ENCODE data around the gene NPTXR. TPM values are rescaled to one million over a fixed set of nuclear protein-coding genes. Genes with fewer than 3 reads are reported as not detected.
"Not testable (repeated sequence)": the region's sequence is repeated elsewhere in the genome, so short reads cannot be mapped to it uniquely, and the experiment has no call there.

The NPTXR gene
- total and polyA plus RNA-seq, 2 donors (not counting 1 experiment from before 2014, with no cell fraction given): 1.0 to 2.0 TPM

DNA sequence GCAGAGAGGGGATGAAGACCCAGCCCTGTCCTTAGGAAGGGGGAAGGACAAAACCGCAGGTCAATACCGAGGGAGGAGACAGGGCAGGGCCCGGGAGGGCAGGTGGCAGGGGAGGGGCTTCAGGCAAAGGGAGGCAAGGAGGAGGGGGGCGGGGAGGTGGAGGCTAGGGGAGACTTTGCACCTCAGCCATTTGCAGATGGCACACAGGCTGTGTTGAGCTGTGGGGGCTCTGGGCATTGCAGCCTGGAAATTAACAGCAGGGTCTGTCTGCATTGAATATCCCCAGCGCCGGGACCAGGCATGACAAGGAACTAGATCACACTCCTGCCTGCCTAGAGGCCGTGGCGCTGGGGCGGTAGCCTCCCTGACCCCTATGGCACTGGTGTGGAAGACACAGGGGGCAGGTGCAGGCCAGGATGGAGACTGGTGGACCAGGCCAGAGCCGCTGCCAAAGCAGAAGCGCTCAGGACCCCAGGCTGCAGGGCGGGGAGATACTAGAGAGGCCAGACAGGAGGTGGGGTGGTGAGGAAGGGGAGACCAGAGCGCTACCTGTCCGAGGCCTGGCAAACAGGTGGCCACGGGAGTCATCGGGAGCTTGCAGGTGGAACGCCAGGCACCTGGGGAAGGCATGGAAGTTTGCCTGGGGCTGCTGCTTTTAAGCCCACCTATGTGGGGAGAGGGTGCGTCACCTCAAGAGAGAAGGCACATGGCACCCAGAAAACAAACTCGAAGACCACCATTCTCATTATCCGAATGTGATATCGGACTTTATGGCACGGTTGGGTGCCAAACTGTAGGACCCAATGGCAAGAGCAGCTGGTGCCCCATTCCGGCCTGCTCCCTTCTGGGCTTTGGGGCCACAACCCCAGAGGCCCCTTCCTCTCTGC is 16.7 kb upstream of the NPTXR start:
- DNase-seq (ENCODE audit: low read depth in 2 of 2): no peak
- Histone ChIP-seq H3K4me1 (ENCODE audit: control insufficient read depth, extremely low read depth, insufficient read depth, low read length) (no peaks in the 10 kb centered on the region), H4K20me1 (ENCODE audit: control insufficient read depth, extremely low read depth, insufficient read depth, low read length) (no peaks in the 10 kb centered on the region), H3K79me2 (ENCODE audit: control insufficient read depth, insufficient read depth, low read length) (no peaks in the 10 kb centered on the region), H3K36me3 (ENCODE audit: control insufficient read depth, insufficient read depth, low read length) (peaks cover 5% of the 10 kb centered on the region), H3K9me3 (ENCODE audit: control insufficient read depth, insufficient read depth, low read depth, low read length) (no peaks in the 10 kb centered on the region), H3K4me3 (replicated peaks in 1 of 4; ENCODE audit: control extremely low read depth in 1 of 4, insufficient read depth in 1 of 4, low read depth in 3 of 4, low read length in 4 of 4) (no peak overlapping the region), H3K9ac (ENCODE audit: insufficient read depth, low read length) (no peak overlapping the region), H3K27ac (ENCODE audit: insufficient read depth, low read length) (no peak overlapping the region), H3K4me2 (ENCODE audit: extremely low read depth, insufficient read depth, low read length) (no peak overlapping the region), H3K27me3 (ENCODE audit: control insufficient read depth, insufficient read depth, low read length) (no peaks in the 10 kb centered on the region), H2AFZ (ENCODE audit: low read length) (no peak overlapping the region)
- TF ChIP-seq EZH2 (IDR thresholded peaks at IDR 0.05; ENCODE audit: low read length, missing control alignments) (no peak), CTCF (conservative IDR thresholded peaks at IDR 0.05 in 1 of 2, IDR thresholded peaks at IDR 0.05 in 1 of 2; ENCODE audit: low read depth in 1 of 2, low read length in 2 of 2) (no peak)

- H3K36me3 ChIP-seq (ENCODE audit: control insufficient read depth, insufficient read depth, low read length): no peaks in the 10 kb centered on the region
- H3K79me2 ChIP-seq (ENCODE audit: control insufficient read depth, insufficient read depth, low read length): no peaks in the 10 kb centered on the region
- no peak overlapping the region for H3K9ac ChIP-seq (ENCODE audit: insufficient read depth, low read length)
- no peaks in the 10 kb centered on the region for H3K4me1 ChIP-seq (ENCODE audit: control insufficient read depth, extremely low read depth, insufficient read depth, low read length)
- H4K20me1 ChIP-seq (ENCODE audit: control insufficient read depth, extremely low read depth, insufficient read depth, low read length): no peaks in the 10 kb centered on the region
- no peak for TF ChIP-seq CTCF (conservative IDR thresholded peaks at IDR 0.05 in 1 of 2, IDR thresholded peaks at IDR 0.05 in 1 of 2; ENCODE audit: low read depth in 1 of 2, low read length in 2 of 2)
- TF ChIP-seq EZH2 (IDR thresholded peaks at IDR 0.05; ENCODE audit: low read length, missing control alignments): no peak
- H3K27ac ChIP-seq (ENCODE audit: insufficient read depth, low read length): no peak overlapping the region
- no peak overlapping the region for H2AFZ ChIP-seq (ENCODE audit: low read length)
- no peak overlapping the region for H3K4me3 ChIP-seq (replicated peaks in 1 of 4; ENCODE audit: control extremely low read depth in 1 of 4, insufficient read depth in 1 of 4, low read depth in 3 of 4, low read length in 4 of 4)
- H3K4me2 ChIP-seq (ENCODE audit: extremely low read depth, insufficient read depth, low read length): no peak overlapping the region
- DNase-seq (ENCODE audit: low read depth in 2 of 2): no peak
- H3K27me3 ChIP-seq (ENCODE audit: control insufficient read depth, insufficient read depth, low read length): no peaks in the 10 kb centered on the region
- no peaks in the 10 kb centered on the region for H3K9me3 ChIP-seq (ENCODE audit: control insufficient read depth, insufficient read depth, low read depth, low read length)
Observed at GRCh38 chr22:38859581-38860282, 15.9 kb upstream of the NPTXR start.

GRCh38 chr22:38858492-38858891 is 14.7 kb upstream of the NPTXR start:
- no peak for DNase-seq (ENCODE audit: low read depth in 2 of 2)
- Histone ChIP-seq H3K4me1 (ENCODE audit: control insufficient read depth, extremely low read depth, insufficient read depth, low read length) (no peaks in the 10 kb centered on the region), H3K36me3 (ENCODE audit: control insufficient read depth, insufficient read depth, low read length) (no peaks in the 10 kb centered on the region), H2AFZ (ENCODE audit: low read length) (no peak overlapping the region), H3K4me2 (ENCODE audit: extremely low read depth, insufficient read depth, low read length) (no peak overlapping the region), H3K4me3 (replicated peaks in 1 of 4; ENCODE audit: control extremely low read depth in 1 of 4, insufficient read depth in 1 of 4, low read depth in 3 of 4, low read length in 4 of 4) (no peak overlapping the region), H3K9me3 (ENCODE audit: control insufficient read depth, insufficient read depth, low read depth, low read length) (no peaks in the 10 kb centered on the region), H3K9ac (ENCODE audit: insufficient read depth, low read length) (no peak overlapping the region), H3K27me3 (ENCODE audit: control insufficient read depth, insufficient read depth, low read length) (no peaks in the 10 kb centered on the region), H3K27ac (ENCODE audit: insufficient read depth, low read length) (no peak overlapping the region), H4K20me1 (ENCODE audit: control insufficient read depth, extremely low read depth, insufficient read depth, low read length) (no peaks in the 10 kb centered on the region), H3K79me2 (ENCODE audit: control insufficient read depth, insufficient read depth, low read length) (no peaks in the 10 kb centered on the region)
- no peak for TF ChIP-seq EZH2 (IDR thresholded peaks at IDR 0.05; ENCODE audit: low read length, missing control alignments)

DNA sequence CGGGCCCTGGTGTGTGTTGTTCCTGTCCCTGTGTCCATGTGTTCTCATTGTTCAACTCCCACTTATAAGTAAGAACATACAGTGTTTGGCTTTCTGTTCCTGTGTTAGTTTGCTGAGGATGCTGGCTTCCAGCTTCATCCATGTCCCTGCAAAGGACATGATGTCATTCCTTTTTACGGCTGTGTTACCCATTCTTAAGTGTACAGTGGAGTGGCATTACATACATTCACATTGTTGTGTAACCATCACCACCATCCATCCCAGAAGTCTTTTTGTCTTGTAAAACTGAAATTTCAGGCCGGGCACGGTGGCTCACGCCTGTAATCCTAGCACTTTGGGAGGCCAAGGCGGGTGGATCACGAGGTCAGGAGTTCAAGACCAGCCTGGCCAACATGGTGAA is 10.6 kb upstream of the NPTXR start:
- H3K79me2 ChIP-seq (ENCODE audit: control insufficient read depth, insufficient read depth, low read length); H3K4me2 ChIP-seq (ENCODE audit: extremely low read depth, insufficient read depth, low read length); H3K27me3 ChIP-seq (ENCODE audit: control insufficient read depth, insufficient read depth, low read length); DNase-seq (ENCODE audit: low read depth in 2 of 2); H2AFZ ChIP-seq (ENCODE audit: low read length); H3K4me1 ChIP-seq (ENCODE audit: control insufficient read depth, extremely low read depth, insufficient read depth, low read length); H3K36me3 ChIP-seq (ENCODE audit: control insufficient read depth, insufficient read depth, low read length); H3K9ac ChIP-seq (ENCODE audit: insufficient read depth, low read length); H3K9me3 ChIP-seq (ENCODE audit: control insufficient read depth, insufficient read depth, low read depth, low read length); H3K27ac ChIP-seq (ENCODE audit: insufficient read depth, low read length); H4K20me1 ChIP-seq (ENCODE audit: control insufficient read depth, extremely low read depth, insufficient read depth, low read length); H3K4me3 ChIP-seq (replicated peaks in 1 of 4; ENCODE audit: control extremely low read depth in 1 of 4, insufficient read depth in 1 of 4, low read depth in 3 of 4, low read length in 4 of 4): not testable (repeated sequence)

DNA sequence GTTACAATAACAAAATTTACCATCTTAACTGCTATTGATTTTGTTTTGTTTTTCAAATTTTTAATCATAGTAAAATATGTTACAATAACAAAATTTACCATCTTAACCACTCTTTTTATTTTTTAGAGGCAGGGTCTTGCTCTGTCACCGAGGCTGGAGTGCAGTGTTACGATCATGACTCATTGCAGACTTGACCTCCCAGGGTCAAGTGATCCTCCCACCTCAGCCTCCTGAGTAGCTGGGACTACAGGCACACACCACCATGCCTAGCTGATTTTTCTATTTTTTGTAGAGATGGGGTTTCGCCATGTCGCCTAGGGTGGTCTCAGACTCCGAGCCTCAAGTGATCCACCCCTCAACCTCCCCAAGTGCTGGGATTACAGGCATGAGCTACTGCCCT is 10.1 kb upstream of the NPTXR start:
- H3K27me3 ChIP-seq (ENCODE audit: control insufficient read depth, insufficient read depth, low read length); H3K36me3 ChIP-seq (ENCODE audit: control insufficient read depth, insufficient read depth, low read length); H4K20me1 ChIP-seq (ENCODE audit: control insufficient read depth, extremely low read depth, insufficient read depth, low read length); H3K4me1 ChIP-seq (ENCODE audit: control insufficient read depth, extremely low read depth, insufficient read depth, low read length); H3K4me3 ChIP-seq (replicated peaks in 1 of 4; ENCODE audit: control extremely low read depth in 1 of 4, insufficient read depth in 1 of 4, low read depth in 3 of 4, low read length in 4 of 4); DNase-seq (ENCODE audit: low read depth in 2 of 2); H3K4me2 ChIP-seq (ENCODE audit: extremely low read depth, insufficient read depth, low read length); H2AFZ ChIP-seq (ENCODE audit: low read length); H3K27ac ChIP-seq (ENCODE audit: insufficient read depth, low read length); H3K79me2 ChIP-seq (ENCODE audit: control insufficient read depth, insufficient read depth, low read length); H3K9ac ChIP-seq (ENCODE audit: insufficient read depth, low read length); H3K9me3 ChIP-seq (ENCODE audit: control insufficient read depth, insufficient read depth, low read depth, low read length): not testable (repeated sequence)
